GM10266 (cell line): ENCODE results near the gene GIMAP7.
"Not testable (repeated sequence)": the region's sequence is repeated elsewhere in the genome, so short reads cannot be mapped to it uniquely, and the experiment has no call there.

Source experiments
- DNase-seq: peaks from one replicate; pipeline ENCODE4 v3.0.0; 2012; ENCODE audit errors: extremely low spot score
- CTCF ChIP-seq: IDR thresholded peaks from 2 replicates; pipeline ENCODE4 v1.5.1; 2012; ENCODE audit warnings: mild to moderate bottlenecking, low read depth; ENCODE audit not compliant: control insufficient read depth, insufficient read depth; ENCODE audit errors: missing control alignments

The GIMAP7 gene

DNA sequence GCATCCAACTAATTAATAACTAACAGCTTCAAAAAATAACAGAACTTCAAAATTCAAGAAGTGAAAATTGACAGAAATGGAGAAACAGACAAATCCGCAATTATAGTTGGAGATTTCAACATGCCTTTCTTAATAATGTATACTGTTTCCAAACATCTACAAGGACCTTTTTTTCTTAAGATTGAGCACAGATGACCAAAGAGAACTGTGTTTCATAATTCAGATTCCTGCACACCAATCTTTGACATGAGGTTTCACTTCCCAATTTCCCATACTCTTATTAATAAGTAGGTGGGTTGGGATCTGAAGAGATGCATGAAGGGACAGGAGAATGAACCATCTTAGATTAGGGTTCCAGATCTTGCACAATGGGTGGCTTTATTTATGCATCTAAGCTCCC lies 24.9 kb upstream of the GIMAP7 start:
- no peak for DNase-seq
- no peak for TF ChIP-seq CTCF

DNA sequence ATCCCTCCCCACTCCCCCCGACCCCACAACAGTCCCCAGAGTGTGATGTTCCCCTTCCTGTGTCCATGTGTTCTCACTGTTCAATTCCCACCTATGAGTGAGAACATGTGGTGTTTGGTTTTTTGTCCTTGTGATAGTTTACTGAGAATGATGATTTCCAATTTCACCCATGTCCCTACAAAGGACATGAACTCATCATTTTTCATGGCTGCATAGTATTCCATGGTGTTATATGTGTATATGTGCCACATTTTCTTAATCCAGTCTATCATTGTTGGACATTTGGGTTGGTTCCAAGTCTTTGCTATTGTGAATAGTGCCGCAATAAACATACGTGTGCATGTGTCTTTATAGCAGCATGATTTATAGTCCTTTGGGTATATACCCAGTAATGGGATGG lies 21.2 kb upstream of the GIMAP7 start:
- not testable (repeated sequence) for DNase-seq

DNA sequence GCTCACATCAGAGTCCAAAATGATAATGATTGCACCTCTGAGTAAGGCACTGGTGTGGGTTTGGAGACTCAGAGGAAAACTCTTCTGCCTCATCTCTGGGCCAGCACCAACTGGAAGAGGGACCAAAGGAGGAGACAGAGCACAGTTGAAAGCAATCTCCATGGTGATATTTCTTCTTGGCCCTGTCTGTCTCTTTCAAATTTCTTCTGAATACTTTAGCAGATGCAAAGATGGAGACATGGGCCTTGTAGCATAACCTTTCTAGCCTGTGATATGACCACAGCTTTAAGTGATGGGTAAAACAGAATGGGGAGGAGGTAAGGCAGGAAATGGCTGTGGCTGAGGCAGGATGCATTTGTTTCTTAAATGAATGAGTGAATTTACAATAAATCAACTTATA lies 12.2 kb upstream of the GIMAP7 start:
- no peak for TF ChIP-seq CTCF
- DNase-seq, result no peak

DNA sequence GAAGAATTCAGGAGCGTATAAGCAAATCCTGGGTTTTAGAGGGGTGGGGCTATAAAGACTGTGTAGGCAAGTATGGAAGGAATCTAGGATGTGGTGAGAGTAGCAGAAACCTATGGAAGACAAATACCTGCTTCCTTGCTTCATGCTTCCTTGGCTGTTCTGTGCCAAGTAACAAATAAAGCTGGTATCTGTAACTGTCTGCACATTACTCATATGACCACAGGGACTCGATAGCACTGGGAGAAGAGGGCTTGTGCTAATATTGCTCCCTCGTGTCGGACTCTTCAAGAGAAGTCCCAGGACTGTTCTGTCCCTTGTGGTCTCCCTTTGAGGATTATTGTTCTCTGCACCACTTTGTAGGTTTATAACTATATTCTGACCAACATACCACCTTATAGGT lies 11.5 kb upstream of the GIMAP7 start:
- no peak for TF ChIP-seq CTCF
- DNase-seq, result no peak

DNA sequence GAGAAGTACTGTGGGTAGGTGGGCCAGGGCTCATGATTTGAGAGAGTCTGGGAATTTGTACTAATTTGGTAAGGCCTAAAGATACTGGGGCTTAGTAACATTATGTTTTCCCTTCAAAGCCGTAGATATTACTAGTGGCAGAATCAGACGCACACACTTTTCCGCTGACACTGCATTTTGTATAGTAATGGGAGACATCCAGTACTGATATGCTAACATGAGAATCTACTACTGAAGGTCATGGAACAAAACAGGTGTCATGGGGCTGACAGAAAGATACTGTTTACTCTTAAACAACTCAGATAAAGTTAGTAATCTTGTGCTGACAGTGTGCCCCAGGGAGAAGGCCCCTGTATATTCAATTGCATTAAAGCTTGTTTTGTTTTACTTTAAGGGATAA lies 11.1 kb upstream of the GIMAP7 start:
- TF ChIP-seq CTCF, result no peak
- no peak for DNase-seq

DNA sequence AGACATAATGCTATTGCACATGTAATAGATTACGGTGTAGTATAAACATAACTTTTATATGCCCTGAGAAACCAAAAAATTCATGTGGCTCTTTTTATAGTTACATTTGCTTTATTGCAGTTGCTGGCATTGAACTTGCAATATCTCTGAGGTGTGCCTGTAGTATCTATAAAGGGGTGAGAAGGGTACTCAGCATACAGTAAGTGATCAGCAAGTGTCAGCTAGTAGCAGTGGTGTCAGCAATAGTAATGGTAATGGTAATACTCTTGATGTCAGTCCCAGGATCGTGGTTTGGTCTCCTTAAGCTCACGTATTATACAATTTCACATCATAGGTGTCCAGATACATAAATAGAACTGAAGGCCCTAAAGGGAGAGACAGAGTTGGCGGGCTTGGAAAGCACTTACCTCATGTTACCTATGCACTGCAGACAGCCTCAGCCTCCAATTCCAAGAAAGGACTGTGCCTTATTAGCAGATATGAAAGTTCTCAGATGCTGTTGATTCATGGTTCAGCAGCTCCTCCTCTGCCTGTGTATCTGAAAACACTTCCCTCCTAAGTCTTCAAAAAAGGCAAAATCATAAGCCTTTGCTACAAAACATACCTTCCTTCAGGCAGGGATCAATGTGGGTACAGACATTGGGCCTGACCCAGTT lies 6.6 kb upstream of the GIMAP7 start:
- DNase-seq, result no peak

DNA sequence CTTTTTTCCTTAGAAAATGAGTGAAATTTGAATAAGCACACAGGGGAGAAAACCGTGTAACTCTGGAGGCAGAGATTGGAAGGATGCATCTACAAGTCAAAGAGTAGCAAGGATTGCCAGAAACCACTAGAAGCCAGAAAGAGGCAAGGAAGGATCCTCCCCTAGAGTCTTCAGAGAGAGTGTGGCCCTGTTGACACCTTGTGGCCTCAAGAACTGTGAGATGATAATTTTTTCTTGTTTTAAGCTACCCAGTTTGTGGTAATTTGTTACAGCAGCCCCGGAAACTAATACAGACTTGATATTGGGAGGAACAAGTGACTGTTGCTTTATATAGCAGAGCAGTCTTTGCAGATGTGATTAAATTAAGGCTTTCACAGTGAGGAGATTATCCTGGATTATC lies 3.6 kb upstream of the GIMAP7 start:
- DNase-seq, result no peak
- TF ChIP-seq CTCF, result no peak

More for the DNA sequence above, 6.6 kb upstream of the GIMAP7 start:
- no peak for TF ChIP-seq CTCF

DNA sequence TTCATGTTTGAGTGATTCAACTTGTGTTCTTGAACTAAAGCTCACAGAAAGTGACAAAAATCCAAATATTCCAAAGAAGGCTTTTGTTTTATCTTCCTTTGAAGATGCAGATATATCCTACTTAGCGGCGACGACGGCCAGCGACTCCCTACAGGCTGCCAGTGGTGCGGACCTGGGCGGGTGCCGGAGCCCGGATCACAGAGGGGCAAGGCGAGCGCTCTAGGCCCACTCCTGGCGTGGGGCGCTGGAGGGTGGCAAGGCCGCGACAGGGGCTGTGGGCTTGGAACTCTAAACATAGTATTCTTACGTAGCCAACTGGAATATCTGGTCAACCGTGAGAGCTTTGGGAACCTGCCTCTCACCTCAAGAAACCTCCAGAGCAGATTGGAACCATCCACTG lies 914 bp upstream of the GIMAP7 start:
- no peak for TF ChIP-seq CTCF
- no peak for DNase-seq
